ENCODE results near the gene MAP3K19. TPM values are rescaled to one million over a fixed set of nuclear protein-coding genes. Genes with fewer than 3 reads are reported as not detected.
"Not testable (repeated sequence)": the region's sequence is repeated elsewhere in the genome, so short reads cannot be mapped to it uniquely, and the experiment has no call there.

The MAP3K19 gene
- total RNA-seq, 1 donor = not detected

DNA sequence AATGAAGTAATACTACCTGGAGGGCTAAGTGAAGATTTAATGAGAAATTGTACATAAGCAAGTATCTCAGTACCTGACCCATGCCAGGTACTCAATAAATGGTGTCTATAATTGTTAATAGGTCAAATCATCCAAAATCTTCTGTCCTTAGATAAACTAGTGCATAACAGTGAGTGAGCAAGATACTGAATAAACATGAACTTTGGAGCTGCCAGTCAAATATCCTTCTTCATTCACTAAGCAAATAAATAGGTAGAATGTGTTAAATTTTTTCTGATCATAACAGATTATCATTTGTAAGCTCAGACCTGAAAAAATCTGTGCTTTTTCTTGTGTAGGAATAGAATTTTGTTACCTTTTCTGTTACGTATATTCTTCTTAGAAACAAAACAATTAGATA, 44.4 kb upstream of the MAP3K19 start:
- H3K4me3 ChIP-seq (ENCODE audit: low read depth, low read length) = no peak overlapping the region
- TF ChIP-seq CTCF (IDR thresholded peaks at IDR 0.05; ENCODE audit: insufficient read depth, low read length) = no peak
- DNase-seq (ENCODE audit: low read depth) = no peak

DNA sequence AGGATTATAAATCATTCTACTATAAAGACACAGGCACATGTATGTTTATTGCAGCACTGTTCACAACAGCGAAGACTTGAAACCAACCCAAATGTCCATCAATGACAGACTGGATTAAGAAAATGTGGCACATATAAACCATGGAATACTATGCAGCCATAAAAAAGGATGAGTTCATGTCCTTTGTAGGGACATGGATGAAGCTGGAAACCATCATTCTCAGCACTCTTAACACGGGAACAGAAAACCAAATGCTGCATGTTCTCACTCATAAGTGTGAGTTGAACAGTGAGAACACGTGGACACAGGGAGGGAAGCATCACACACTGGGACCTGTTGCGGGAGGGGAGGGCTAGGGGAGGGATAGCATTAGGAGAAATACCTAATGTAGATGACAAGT, 42.4 kb upstream of the MAP3K19 start:
- not testable (repeated sequence) for DNase-seq (ENCODE audit: low read depth); H3K4me3 ChIP-seq (ENCODE audit: low read depth, low read length)

- no peak for DNase-seq (ENCODE audit: low read depth)
- TF ChIP-seq CTCF (IDR thresholded peaks at IDR 0.05; ENCODE audit: insufficient read depth, low read length) = no peak
- H3K4me3 ChIP-seq (ENCODE audit: low read depth, low read length) = no peak overlapping the region
Observed at GRCh38 chr2:135086222-135086621, 39.0 kb upstream of the MAP3K19 start.

- no peak overlapping the region for H3K4me3 ChIP-seq (ENCODE audit: low read depth, low read length)
- no peak for TF ChIP-seq CTCF (IDR thresholded peaks at IDR 0.05; ENCODE audit: insufficient read depth, low read length)
Observed at GRCh38 chr2:135078417-135078816, 31.2 kb upstream of the MAP3K19 start.

DNA sequence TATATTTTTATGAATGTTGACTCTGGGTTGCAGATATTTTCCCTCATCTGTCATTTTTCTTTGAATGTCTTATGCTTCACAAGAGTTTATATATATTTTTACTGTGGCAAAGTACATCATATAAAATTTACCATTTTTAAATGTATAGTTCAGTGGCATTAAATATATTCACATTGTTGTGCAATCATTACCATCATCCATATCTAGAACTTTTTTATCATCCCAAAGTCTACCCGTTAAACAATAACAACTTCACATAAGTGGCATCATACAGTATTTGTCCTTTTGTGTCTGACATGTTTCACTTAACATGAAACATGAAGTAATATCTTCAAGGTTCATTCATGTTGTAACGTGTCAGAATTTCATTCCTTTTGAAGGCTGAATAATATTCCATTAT, 29.3 kb upstream of the MAP3K19 start:
- no peak overlapping the region for H3K4me3 ChIP-seq (ENCODE audit: low read depth, low read length)
- no peak for TF ChIP-seq CTCF (IDR thresholded peaks at IDR 0.05; ENCODE audit: insufficient read depth, low read length)
- no peak for DNase-seq (ENCODE audit: low read depth)

More at GRCh38 chr2:135078417-135078816, 31.2 kb upstream of the MAP3K19 start:
- DNase-seq (ENCODE audit: low read depth) = no peak

- H3K4me3 ChIP-seq (ENCODE audit: low read depth, low read length) = no peak overlapping the region
- DNase-seq (ENCODE audit: low read depth) = no peak
- TF ChIP-seq CTCF (IDR thresholded peaks at IDR 0.05; ENCODE audit: insufficient read depth, low read length) = no peak
Observed at GRCh38 chr2:135074216-135074615, 27.0 kb upstream of the MAP3K19 start.

DNA sequence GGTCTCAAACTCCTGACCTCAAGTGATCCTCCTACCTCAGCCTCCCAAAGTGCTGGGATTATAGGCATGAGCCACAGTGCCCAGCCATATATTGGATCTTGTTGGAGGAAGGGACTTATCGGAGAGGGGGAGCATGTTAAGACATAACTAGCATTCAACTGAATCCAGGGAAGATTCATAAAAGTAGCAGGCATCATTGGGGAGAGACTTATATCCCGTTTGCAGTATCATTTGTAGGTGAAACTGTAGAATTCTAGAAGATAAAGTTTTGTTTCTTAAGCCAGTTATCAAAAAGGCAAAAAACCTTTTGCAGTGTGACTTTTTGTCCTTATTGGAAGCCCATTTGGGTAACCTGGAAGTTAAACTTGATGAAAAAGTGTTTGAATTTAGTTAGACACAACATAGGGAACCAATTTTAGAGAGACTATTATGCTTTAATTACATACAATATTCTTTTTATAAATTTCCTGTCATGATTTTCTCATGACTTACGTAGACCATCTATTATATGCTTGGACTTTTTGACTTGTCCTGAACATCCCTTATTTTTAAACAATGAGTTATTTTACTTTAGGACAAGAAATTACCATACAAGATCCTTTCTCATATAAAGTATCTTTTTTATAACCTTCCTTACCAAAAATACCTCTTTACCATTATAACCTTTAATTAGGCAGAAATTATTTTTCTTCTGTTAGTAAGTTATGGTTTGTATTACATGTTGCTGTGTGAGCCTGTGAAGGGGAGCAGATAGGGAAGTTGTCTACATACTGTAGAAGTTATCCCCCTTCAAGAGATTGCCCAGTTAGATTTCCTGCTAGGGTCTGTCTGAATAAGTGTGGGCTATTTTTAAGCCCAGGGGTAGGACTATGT, 25.1 kb upstream of the MAP3K19 start:
- no peak overlapping the region for H3K4me3 ChIP-seq (ENCODE audit: low read depth, low read length)
- no peak for TF ChIP-seq CTCF (IDR thresholded peaks at IDR 0.05; ENCODE audit: insufficient read depth, low read length)
- DNase-seq (ENCODE audit: low read depth) = no peak

All from fibroblast of the aortic adventitia (primary cell).